GM12801 (cell line): Measurements from ENCODE around the gene TNFAIP1.

Experiments
- CTCF ChIP-seq: IDR thresholded peaks from one replicate; pipeline ENCODE4 v1.5.1; 2011; ENCODE audit warnings: control low read depth; ENCODE audit not compliant: insufficient read length; ENCODE audit errors: extremely low read depth

Gene TNFAIP1

GRCh38 chr17:28385037-28385400, 49.5 kb downstream of the TNFAIP1 start:
- TF ChIP-seq CTCF: no peak

GRCh38 chr17:28385406-28385805, 49.8 kb downstream of the TNFAIP1 start:
- no peak for TF ChIP-seq CTCF

- no peak for TF ChIP-seq CTCF
Measured at GRCh38 chr17:28386391-28386790, 50.8 kb downstream of the TNFAIP1 start.

- no peak for TF ChIP-seq CTCF
Measured at GRCh38 chr17:28388106-28388505, 52.5 kb downstream of the TNFAIP1 start.

GRCh38 chr17:28390141-28390540, 54.6 kb downstream of the TNFAIP1 start:
- TF ChIP-seq CTCF: no peak

- TF ChIP-seq CTCF: no peak
Measured at GRCh38 chr17:28390563-28390962, 55.0 kb downstream of the TNFAIP1 start.

- no peak for TF ChIP-seq CTCF
Measured at GRCh38 chr17:28390984-28391383, 55.4 kb downstream of the TNFAIP1 start.

GRCh38 chr17:28391401-28391800, 55.8 kb downstream of the TNFAIP1 start:
- TF ChIP-seq CTCF: no peak
